GM21381 (cell line): ENCODE data around the gene OR2V1.
"Not testable (repeated sequence)": the region's sequence is repeated elsewhere in the genome, so short reads cannot be mapped to it uniquely, and the experiment has no call there.

Experiments used
- ATAC-seq: cut with Tn5 transposase; IDR thresholded peaks from one replicate; pipeline ENCODE4 v1.9.1; 2021; ENCODE audit warnings: mild to moderate bottlenecking, moderate library complexity; ENCODE audit not compliant: unreplicated experiment

Gene OR2V1

GRCh38 chr5:181160755-181161533, 30.0 kb upstream of the OR2V1 start:
- not testable (repeated sequence) for ATAC-seq

GRCh38 chr5:181160152-181160754, 29.3 kb upstream of the OR2V1 start:
- ATAC-seq = no peak

GRCh38 chr5:181159286-181160151, 28.6 kb upstream of the OR2V1 start:
- peak; percentile 74 for ATAC-seq

GRCh38 chr5:181158869-181159268, 27.9 kb upstream of the OR2V1 start:
- ATAC-seq = no peak

- ATAC-seq = no peak
These were observed 25.8 kb upstream of the OR2V1 start for GRCh38 chr5:181156758-181157157.

- ATAC-seq = no peak
These were observed 22.8 kb upstream of the OR2V1 start for GRCh38 chr5:181153814-181154213.

GRCh38 chr5:181152406-181152805, 21.4 kb upstream of the OR2V1 start:
- ATAC-seq = no peak

- no peak for ATAC-seq
These were observed 20.2 kb upstream of the OR2V1 start for GRCh38 chr5:181151146-181151545.

- ATAC-seq = no peak
These were observed 19.1 kb upstream of the OR2V1 start for GRCh38 chr5:181149806-181150733.

- ATAC-seq = no peak
These were observed 18.4 kb upstream of the OR2V1 start for GRCh38 chr5:181149355-181149754.

GRCh38 chr5:181146927-181147636, 16.1 kb upstream of the OR2V1 start, which contains the start of gene OR2V2:
Gene OR2V2 (plus strand): TSS chr5:181147586. CDS start chr5:181154943, 7,357 bp downstream.
- not testable (repeated sequence) for ATAC-seq

GRCh38 chr5:181145133-181145532, 14.2 kb upstream of the OR2V1 start:
- no peak for ATAC-seq

GRCh38 chr5:181142054-181142453, 11.1 kb upstream of the OR2V1 start:
- no peak for ATAC-seq

- no peak for ATAC-seq
These were observed 9.8 kb upstream of the OR2V1 start for GRCh38 chr5:181140766-181141165.

- no peak for ATAC-seq
These were observed 7.3 kb upstream of the OR2V1 start for GRCh38 chr5:181138258-181138657.

GRCh38 chr5:181136361-181136955, 5.5 kb upstream of the OR2V1 start:
- no peak for ATAC-seq

GRCh38 chr5:181134259-181134658, 3.3 kb upstream of the OR2V1 start:
- no peak for ATAC-seq

- no peak for ATAC-seq
These were observed 2.8 kb upstream of the OR2V1 start for GRCh38 chr5:181133610-181134231.

GRCh38 chr5:181133083-181133482, 2.1 kb upstream of the OR2V1 start:
- no peak for ATAC-seq
